ENCODE measurements around the gene METTL25.

DNA sequence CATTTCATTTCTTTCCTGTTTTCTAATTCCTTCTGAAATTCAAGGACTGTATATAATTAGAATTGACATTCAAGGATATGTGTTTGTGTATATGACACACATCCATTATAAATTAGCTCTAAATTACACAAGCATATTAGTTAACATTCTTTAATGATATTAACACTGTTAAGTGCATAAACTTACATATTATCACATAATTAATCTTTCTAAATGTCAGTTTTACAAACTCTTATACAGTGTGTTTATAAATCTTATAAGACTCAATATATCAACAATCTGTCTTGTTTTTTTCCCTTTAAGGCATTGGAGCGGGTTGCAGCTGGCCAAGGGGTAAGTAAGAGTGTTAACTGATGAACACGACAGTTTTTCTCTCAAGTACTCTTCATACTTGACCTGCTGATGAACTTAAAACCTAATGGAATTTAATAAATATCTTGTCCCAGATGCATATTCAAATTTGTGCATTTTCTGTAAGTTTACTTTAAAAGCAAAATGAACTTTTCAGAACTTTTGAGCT is 76.1 kb downstream of the METTL25 start:
- TF ChIP-seq CTCF (IDR thresholded peaks at IDR 0.05), result no peak
- TF ChIP-seq EP300 (IDR thresholded peaks at IDR 0.05), result no peak

All from tibial nerve (tissue), 4 donors.